ENCODE data around the gene ADCY5.
A peak's percentile ranks its signal among the peaks of the same experiment; 100 is the strongest.

Gene ADCY5

DNA sequence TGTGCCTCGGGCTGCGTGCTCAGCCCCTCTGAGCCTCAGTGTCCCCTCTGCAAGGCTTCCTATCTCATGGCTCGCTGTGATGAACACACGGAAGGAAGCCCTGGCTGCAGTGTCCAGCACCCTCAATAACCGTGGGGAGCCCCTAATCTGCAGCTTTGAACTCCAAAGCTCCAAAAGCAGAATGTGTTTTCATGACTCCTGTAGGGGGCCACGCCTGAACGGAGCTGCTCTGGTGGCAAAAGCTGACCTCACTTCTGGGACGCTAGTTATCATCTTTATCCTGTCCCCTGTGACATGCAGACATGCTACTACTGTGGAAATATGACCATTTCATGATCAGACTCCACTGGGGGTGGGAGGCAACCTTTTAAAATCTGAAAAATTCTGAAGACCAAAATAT lies 148.3 kb downstream of the ADCY5 start:
- no peak for DNase-seq (ENCODE audit: low spot score)

DNA sequence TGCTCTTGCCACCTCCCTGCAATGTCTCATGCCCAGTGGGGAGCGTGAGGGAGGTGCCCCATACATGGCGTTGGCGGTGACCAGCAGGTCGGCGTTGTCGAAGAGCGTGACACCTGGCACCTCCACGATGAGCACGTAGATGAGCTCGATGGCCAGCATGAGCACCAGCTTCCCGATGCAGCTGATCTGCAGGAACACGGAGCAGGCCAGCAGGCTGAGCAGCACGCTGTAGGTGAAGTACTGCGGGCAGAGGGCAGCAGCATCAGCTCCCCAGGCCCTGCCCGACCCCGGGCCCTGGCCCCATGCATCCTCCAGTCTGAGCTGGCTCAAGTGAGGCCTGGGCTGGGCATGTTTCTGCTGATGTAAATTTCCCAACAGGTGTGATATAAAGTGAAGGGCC lies 148.8 kb downstream of the ADCY5 start:
- DNase-seq (ENCODE audit: low spot score) = no peak

DNA sequence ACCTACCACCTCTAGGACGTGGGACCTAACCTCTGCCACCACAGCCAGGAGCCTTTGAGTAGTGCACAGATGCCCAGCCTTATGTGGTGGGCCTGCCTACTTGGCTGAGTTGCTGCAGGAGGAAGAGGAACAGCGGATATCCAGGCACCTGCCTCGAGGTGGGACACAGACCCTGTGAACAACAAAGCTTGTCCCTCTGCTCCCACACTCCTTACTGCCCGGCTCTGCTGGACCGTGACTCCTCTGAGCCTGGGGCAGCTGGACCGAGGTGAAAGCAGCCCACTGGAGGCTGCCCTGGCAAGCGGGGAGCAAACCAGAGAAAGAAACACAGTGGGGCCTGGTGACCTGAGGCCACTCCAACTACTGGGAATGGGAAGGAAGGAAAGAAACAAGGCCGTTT lies 149.3 kb downstream of the ADCY5 start:
- no peak for DNase-seq (ENCODE audit: low spot score)

DNA sequence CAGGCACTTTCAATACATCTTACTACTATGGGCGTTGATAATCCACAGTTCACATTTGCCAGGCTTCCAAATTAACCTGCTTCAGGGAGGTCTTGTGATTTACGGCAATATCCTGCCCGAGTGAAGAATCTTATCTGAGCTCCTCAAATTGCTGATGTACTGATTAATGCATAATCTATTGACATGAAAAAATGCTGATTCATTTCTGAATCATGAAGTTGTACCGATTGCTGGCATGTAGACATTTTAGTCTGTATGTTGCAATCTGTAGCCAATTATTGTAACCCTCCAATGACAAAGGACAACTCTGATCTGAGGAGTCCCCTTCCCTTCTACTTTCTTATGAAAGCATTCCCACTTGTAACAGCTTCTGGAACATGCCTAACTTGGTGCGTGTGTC lies 150.0 kb downstream of the ADCY5 start:
- no peak for DNase-seq (ENCODE audit: low spot score)

DNA sequence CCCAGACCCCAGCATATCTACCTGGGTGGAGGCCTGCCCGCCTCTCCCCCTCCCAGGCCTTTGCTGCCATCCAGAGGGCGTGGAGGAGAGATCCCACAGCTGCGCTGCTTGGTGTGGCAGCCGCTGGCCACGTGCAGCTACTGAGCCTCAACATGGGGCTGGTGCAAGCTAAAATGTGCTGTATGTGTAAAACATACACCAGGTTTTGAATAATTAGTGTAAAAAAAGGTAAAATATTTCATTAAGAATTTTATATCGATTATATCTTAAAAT lies 151.3 kb downstream of the ADCY5 start:
- DNase-seq (ENCODE audit: low spot score) = no peak

DNA sequence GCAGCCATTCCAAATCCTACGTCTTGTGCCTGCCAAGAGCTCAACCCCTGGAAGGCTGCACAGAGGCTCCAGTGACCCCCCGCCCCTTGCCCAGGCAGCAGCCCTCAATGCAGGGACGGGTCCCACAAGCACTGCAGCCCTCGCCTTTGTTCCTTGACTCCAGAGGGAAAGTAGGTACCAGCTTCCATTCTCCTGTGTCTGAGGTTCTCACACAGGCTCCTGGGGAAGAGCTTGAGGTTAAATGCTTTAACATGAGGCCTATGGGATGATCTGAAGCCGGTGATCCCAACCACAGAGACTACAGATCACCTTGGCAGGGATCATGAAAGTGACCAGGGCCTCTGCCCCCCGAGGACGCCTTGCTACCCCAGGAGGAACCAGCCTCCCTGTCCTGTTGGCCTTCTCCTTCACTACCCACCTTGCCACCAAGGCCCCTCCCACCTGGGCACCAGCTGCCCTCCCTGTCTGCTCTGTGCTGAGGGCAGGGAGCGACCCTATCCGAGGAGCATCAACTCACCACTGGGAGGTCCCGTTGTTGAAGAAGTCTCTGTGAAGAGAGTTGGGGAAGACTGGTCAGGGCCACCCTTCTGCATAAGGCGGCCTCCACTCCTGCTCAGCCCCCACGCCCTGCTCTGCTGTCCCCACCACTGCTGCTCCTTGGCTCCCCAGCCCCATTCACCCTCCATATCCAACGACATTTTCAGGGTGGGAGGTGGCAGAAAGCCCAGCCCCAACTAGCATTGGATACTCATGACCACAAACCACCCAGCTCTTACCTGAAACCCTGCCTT lies 151.9 kb downstream of the ADCY5 start:
- no peak for DNase-seq (ENCODE audit: low spot score)

DNA sequence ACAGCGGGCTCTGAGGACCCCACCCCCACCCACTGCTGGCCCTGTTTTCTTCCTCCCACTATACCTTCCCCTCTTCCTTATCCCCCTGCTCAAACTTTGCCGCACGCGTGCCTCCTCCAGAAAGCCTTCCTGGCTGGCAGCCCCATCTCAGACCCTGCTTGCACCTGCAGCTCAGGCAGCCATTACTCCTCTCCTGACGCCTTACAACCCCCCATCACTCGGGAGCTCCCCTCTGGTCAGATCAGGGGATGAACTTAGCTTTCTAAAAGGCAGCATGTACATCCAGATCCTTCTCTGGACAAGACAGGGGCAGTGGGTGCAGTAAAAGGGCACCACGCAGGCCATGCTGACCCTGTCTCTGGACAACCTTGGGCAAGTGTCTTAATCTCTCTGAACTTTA lies 152.6 kb downstream of the ADCY5 start:
- DNase-seq (ENCODE audit: low spot score) = no peak

DNA sequence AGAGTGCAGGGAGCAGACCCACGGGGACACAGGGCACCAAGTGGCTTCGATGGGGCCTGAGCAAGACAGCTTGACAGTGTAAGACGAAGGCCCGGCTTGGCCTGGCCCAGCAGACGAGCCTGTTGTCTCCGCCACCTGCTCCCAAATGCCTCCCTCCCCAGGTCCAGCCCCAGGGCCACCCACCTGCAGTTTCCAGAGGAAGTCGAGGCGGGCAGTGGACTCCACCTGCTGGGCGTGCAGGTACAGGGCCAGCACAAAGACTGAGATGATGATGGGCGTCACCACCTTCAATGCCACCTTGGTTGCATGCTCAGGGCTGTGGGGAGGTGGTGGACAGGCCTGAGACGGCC lies 153.0 kb downstream of the ADCY5 start:
- no peak for DNase-seq (ENCODE audit: low spot score)

DNA sequence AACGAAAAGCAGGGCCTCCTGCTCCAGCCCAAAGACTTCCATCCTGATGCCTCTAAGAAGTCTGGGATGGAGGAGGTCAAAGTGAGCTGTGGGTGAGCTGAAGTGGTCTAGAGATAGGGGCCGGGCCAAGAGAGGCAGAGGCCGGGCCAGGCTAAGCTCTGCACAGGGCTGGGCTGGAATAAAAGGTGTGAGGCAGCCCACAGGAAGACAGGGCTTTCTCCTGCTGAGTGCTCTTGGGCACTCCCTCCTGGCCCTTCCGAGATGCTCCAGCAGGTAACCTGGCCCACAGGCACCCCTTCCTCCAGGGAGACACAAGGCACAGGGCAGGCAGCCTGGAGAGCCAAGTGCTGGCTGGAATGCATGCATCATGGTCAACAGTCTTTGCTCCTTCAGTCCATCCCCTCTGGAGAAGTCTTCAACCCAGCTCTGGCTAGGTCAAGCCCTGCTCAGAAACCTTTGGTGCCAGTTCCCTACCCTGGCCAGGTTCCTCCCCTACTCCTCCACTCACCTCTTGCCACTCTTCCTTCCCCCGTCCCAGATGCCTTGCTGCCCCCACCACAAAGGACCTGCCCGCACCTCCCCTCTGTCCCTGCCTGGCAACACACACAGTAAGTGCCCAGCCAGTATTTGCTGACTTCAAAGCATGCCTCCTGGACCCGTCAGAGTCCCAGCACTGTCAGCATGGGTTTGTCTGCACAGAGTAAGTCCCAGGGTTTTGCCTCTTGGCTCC lies 153.6 kb downstream of the ADCY5 start:
- no peak for DNase-seq (ENCODE audit: low spot score)

DNA sequence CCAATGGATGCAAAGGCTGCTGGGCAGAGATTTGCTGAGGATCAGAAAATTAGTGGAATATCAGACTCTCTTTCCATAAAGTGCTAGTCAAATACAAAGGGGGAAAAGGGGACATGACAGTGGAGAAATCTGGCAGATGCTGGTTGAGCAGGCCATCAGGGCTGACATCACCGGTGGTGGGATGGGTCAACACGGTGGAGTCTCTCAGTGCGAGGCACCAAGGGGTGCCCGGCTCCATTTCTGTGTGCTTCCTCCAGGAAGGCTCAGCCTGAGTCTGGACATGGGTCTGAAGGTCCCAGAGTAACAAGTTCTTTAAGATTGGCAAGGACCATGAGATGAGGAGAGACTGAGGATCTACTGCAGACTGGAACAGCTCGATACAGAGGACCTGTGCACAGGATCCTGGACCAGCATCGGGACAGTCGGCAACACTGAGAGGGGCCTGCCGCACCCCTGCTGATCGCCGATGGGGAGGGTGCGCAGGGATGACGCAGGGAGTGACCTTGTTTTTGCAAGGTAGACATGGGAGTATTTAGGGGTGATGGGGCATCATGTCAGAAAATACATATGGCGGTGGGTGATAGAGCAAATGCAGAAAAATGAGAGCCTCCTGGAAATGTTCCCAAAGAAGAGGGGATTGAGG lies 154.5 kb downstream of the ADCY5 start:
- no peak for DNase-seq (ENCODE audit: low spot score)

DNA sequence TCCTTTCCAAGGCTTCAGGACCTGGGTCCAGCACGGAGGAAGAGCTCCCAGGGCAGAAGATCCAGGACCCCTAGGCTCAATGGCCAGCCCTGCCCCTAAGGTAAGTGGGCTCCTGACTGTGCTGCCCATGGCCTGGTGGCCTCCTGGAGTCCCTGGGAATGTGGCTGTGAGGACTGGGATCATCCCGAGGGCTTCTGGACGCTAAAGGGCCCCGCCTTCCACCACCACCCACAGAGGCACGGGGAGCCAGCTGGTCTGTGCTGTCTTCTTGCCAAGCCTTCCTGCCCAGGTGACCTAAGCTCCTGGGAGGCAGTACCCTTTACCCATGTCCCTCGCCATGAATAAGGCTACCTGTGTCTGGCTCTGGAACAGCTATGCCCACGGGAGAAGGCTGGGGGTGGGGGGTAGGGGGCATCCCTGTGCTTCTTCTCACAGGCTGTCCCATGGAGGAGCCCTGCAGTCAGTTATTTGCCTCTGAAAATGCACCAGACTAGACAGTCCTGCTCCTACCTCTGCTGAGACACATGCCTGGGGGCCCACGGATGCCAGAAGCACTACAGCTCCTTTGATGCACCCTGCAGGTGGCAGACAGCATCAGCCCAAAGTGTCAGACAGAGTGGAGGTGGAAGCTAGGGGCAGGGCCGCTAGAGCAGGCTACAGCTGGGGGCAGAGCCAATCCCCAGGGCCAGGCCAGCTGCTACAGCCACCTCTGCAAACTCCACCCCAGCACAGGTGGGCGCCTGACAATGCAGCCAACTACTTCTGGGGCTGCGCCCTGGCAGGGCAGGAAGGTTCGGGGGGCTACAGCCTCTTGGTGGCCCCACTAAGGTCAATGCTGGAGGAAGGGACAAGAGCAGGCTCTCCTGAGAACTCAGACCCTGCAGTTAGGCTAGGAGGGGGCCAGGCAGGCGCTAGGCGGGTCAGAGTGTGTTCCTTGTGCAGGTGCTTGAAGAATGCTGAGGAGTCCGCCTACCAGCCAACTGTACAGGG lies 156.3 kb downstream of the ADCY5 start:
- no peak for DNase-seq (ENCODE audit: low spot score)

DNA sequence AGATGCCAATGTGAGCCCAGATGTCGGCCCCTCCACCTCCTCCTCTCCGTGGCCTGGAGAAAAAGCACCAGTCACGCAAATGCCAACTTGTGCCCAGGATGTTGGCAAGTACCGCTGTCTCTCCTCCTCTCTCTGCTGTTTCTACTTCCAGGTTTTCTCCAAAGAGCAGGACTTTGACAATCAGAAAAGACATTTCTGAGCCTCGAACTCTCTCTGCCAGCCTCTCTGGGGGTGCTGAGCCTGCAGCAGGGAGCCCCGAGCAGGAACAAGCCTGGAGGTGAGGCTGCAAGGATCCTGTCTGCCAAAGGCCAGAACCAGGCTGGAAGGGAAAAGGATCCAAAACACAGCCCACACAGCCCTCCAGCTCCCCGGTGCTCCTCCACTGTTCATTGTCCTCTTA lies 157.5 kb downstream of the ADCY5 start:
- DNase-seq (ENCODE audit: low spot score) = no peak

DNA sequence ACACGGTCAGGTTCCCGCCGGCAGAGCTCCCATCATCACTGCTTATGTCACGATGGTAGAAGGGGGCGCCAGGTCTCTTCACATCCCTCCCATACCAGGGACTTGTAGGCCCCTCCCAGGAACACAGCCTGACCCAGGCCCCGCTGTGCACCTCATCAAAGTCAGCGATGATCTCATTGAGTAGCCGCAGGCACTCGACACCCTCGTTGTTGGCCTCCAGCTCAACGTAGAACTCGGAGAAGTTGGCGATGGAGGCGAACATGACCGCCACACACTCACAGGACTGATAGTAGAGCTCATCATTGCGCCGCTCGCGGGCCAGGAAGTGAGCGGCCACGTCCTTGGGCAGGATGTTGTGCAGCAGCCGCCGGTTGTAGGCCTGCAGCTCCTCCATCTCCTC lies 157.9 kb downstream of the ADCY5 start:
- no peak for DNase-seq (ENCODE audit: low spot score)

DNA sequence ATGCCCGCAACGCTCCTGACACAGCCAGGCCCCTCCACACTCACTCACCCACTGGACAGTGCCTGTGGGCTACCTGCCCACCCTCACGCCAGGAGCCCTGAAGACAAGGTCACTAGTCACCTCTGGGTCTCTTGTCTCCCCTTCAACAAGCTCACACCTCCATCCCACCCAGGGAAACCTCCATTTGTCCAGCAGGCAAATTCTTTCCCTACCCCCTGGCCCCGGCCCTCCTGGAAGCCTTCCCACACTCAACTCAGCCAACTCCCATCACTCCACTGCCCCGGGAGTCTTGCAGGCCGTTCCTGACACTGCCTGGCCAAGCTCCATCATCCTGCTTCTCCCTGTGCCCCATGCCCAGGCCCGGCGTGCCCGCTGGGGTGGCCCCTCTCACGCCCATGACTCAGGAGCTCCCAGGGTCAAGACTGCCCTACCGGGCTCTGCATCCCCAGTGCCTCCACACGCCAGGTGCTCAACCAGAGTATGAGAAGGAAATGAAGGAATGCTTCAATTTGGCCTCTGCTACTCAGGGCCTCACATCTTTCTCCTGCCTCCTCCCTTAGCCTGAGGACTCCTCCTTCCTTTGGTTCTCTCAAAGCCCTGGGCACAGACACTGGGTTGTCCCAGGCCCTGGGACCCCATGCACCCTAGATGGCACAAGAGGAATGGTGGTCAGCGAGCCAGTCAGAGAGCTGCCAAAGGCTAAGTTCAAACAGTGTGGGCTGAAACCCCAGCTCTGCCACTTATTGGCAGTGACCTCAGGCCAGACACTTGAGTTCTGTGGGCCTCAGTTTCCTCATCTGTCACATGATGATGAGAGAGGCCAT lies 158.6 kb downstream of the ADCY5 start:
- DNase-seq (ENCODE audit: low spot score) = no peak

DNA sequence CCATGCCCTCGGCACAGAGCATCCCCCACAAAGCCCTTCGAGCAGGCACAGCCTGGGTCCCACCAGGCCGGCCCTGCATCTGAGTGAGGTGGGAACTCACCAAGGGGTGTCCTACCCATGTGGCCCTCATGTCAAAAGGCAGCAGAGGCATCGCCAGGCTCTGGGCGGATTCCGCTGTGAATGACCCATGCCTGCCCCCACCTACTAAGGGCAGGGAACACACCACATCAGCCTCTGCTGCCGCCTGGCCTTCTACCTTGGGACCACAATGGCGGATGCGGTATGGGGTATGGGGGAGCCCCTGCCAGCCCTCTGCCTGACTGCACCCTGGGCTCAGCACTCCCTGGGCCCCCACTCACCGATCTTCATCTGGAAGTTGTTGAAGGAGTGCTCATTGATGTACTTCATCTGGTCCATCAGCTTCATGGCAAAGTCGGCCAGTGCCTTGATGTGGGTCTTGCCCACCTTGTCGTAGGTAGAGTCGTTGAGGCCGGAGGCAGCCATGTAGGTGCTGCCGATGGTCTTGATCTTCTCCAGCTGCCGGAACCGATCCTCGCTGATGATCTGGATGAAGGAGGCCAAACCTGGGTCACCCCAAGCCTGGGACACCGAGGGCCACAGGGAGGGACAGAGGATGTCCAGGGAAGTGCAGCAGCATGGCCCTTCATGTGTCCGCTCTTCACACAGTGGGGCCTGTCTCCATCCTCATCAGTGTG lies 159.3 kb downstream of the ADCY5 start:
- DNase-seq (ENCODE audit: low spot score) = no peak

DNA sequence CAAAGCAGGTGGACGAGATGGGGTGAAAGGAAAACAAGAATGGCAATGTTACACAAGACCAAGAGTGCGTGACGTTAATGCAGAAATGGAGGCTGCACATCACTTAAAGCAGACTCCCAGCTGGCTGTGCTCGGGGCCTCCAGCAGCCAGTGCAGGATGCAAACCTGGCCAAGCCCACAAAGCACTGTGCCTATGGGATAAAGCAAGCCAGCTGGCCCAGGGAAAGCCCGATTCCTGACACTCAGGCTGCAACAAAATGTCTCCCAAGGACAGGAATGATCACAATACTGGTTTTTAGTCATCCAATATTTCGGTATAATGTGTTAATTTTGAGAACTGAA lies 161.0 kb downstream of the ADCY5 start:
- no peak for DNase-seq (ENCODE audit: low spot score)

DNA sequence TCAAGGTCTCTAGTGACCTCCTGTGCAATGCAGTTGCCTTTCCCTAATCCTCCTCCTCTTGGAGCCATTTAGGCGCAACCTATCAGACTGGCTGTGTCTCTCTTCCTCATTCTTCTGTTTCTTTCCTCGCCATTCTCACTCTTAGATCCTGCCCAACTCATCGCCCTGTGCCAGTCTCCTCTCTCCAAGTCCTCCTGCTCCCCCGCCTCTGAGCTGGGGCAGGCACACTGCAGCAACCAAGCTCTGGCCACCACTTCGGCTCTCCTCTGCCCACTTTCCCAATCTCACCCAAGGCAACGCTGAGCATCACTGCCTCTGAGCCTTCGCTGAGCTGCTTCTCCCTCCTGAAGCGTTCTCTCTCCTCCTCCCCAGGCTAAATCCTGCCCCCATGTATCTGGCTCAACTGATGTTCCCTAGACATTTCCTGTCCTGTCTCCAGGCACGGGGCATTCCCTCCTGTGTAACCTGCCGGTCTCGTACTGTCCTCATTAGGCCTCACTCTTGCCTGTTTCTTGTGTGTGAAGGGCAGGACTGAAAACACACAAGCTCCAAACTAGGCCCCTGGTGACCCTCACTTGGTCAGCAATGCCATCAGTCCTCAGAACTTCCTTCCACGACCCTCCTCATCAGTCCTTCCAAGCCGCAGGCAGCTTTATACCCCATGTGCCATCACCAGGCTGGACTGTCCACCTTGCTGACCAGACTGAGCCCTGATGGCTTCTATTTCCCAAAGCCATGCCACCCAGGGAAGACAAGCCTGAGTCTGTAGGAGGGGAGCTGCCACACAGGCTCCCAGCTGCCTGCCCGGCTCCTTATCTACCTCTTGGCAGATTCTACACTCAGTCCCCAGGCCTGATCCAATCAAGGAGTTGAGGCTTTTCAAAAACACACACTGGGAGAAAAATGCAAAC lies 161.6 kb downstream of the ADCY5 start:
- no peak for DNase-seq (ENCODE audit: low spot score)

DNA sequence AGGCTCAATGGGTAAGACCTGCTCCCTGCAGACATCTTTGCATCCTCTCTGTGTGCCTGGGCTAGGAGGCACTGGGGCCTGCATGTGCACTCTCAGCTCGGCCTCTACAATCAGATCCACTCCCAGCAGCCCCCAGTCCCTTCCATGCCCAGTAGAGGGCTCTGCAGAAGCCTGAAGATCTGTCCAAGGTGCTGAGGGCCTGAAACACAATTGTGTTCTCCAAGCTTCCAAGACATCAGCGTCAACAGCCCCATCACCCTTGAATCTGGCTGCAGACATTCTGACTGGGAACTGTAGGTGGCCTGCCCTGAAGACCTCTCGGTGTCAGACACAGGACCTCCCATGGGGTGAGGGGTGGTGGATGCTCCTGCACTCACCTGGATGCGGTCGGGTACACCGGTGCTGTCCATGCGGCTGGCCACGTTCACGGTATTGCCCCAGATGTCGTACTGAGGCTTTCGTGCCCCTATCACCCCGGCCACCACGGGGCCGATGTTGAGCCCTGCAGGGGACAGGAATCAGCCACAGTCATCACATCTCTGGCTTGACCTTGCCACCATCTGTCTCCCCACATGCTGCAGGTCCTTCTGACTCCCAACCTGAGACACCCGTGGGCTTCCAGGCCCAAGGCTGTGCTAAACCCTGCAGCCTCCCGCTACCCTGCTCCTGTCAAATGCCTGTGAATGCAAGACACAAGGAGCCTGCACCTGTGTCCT lies 162.4 kb downstream of the ADCY5 start:
- DNase-seq (ENCODE audit: low spot score) = peak; percentile 91

DNA sequence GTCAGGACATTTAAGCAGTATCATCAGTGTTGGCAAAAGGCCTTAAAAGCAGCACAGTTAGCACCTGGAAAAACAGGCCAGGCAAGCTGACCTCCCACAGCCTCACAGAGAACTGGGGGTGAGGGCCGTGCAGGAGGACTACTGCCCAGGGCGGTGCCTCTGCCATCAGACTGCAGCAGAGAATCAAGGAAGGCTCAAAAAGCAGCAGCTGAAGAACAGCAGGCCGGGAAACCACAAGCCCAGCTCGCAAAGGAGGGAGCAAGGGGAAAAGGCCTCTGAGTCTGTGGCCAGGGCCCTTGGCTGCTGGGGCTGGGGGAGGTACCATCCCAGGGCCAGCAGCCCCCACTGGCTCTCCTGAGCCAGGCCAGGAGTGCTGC lies 163.0 kb downstream of the ADCY5 start:
- DNase-seq (ENCODE audit: low spot score) = no peak
